ENCODE data around the gene RSL24D1.

RSL24D1 gene

GRCh38 chr15:55238877-55239276, 42.1 kb upstream of the RSL24D1 start:
- no peak for TF ChIP-seq CTCF (conservative IDR thresholded peaks at IDR 0.05; ENCODE audit: control insufficient read depth, insufficient read depth, low read depth, low read length)
- DNase-seq (ENCODE audit: low read depth) = no peak
- H3K4me3 ChIP-seq (ENCODE audit: control insufficient read depth, low read depth, low read length) = no peak overlapping the region

GRCh38 chr15:55237219-55238130, 40.7 kb upstream of the RSL24D1 start:
- TF ChIP-seq CTCF (conservative IDR thresholded peaks at IDR 0.05; ENCODE audit: control insufficient read depth, insufficient read depth, low read depth, low read length) = no peak
- DNase-seq (ENCODE audit: low read depth) = no peak
- no peak overlapping the region for H3K4me3 ChIP-seq (ENCODE audit: control insufficient read depth, low read depth, low read length)

GRCh38 chr15:55235546-55236036, 38.9 kb upstream of the RSL24D1 start:
- no peak for TF ChIP-seq CTCF (conservative IDR thresholded peaks at IDR 0.05; ENCODE audit: control insufficient read depth, insufficient read depth, low read depth, low read length)
- no peak for DNase-seq (ENCODE audit: low read depth)
- H3K4me3 ChIP-seq (ENCODE audit: control insufficient read depth, low read depth, low read length) = no peak overlapping the region

GRCh38 chr15:55234800-55235104, 38.0 kb upstream of the RSL24D1 start:
- TF ChIP-seq CTCF (conservative IDR thresholded peaks at IDR 0.05; ENCODE audit: control insufficient read depth, insufficient read depth, low read depth, low read length) = no peak
- no peak for DNase-seq (ENCODE audit: low read depth)
- no peak overlapping the region for H3K4me3 ChIP-seq (ENCODE audit: control insufficient read depth, low read depth, low read length)

- no peak overlapping the region for H3K4me3 ChIP-seq (ENCODE audit: control insufficient read depth, low read depth, low read length)
- TF ChIP-seq CTCF (conservative IDR thresholded peaks at IDR 0.05; ENCODE audit: control insufficient read depth, insufficient read depth, low read depth, low read length) = no peak
- DNase-seq (ENCODE audit: low read depth) = no peak
Measured at GRCh38 chr15:55234104-55234799, 37.5 kb upstream of the RSL24D1 start.

GRCh38 chr15:55231455-55231854, 34.7 kb upstream of the RSL24D1 start:
- no peak for DNase-seq (ENCODE audit: low read depth)
- no peak overlapping the region for H3K4me3 ChIP-seq (ENCODE audit: control insufficient read depth, low read depth, low read length)
- TF ChIP-seq CTCF (conservative IDR thresholded peaks at IDR 0.05; ENCODE audit: control insufficient read depth, insufficient read depth, low read depth, low read length) = no peak

All from fibroblast of mammary gland (primary cell).